Fibroblast of upper back skin (primary cell): ENCODE data around the gene BDNF.

Experiments
- DNase-seq: peaks from one replicate; pipeline ENCODE4 v3.0.0-alpha.2; 2013

The BDNF gene

DNA sequence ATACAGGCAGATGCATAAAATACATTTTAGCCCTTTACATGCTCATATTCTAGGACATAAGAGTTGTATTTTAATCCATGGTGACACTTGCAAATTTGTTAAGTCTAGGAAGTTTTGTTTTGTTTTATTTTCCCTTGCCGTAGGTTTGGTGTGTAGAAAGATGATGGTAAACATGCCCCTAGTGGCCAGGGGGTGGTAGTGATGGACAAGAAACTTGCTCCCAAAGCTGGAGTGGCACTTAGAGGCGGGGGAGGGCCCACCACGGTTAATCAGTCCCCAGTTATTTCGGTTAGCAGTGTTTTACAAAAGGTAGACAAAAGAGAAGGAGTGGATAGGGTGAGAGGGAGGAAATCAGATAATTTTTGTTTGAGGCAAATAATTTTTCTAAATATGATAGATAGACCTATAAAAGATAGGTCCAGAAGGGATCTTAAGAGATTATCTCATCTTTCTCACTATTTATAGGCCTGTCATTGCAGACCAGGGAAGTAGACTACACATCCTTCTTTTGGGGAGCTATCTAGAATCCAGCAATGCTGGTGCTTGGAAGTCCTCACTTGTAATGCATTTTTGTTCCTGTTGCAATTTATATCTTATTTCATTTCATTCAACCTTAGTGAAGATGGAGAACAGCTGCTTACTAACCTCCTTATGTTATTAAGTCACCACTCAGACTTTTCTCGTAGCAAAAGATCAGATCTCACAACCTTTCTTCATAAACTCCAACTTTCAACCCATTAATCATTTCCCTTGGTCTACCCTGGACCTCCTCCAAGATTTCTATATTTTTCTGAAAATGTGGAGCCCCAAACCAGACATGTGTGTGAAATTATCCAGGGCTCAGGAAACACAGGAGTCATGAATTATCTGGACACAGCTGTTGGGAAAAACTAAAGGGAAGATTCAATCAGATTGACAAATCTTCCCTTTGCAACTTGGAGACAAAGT, 5.9 kb upstream of the BDNF start:
- peak; percentile 96 for DNase-seq

GRCh38 chr11:27703481-27703880, 3.2 kb upstream of the BDNF start:
- DNase-seq: peak; percentile 89

- DNase-seq: no peak
Measured at GRCh38 chr11:27702811-27703210, 2.6 kb upstream of the BDNF start.

GRCh38 chr11:27701355-27702105, 1.3 kb upstream of the BDNF start:
- DNase-seq: peak; percentile 81

DNA sequence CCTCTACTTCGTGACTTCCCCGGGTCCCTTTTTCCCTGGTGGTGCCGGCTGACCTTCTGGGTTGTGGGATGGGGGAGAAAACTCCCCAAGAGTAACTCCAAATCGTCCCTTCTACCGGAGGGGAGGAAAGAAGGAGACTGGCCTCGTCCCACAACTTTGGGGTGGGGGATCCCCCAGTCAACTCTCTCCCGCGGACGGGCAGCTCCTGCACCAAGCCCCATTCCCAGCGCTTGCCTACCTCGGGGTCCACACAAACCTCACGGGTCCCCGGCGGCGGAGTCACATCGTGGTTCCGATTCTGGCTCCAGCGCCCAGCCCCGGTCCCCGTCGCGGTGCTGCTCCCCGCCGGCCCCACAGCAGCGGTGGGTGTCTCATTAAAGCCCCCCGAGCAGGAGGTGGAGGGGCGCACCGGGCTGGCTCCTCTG, 317 bp downstream of the BDNF start:
- no peak for DNase-seq

DNA sequence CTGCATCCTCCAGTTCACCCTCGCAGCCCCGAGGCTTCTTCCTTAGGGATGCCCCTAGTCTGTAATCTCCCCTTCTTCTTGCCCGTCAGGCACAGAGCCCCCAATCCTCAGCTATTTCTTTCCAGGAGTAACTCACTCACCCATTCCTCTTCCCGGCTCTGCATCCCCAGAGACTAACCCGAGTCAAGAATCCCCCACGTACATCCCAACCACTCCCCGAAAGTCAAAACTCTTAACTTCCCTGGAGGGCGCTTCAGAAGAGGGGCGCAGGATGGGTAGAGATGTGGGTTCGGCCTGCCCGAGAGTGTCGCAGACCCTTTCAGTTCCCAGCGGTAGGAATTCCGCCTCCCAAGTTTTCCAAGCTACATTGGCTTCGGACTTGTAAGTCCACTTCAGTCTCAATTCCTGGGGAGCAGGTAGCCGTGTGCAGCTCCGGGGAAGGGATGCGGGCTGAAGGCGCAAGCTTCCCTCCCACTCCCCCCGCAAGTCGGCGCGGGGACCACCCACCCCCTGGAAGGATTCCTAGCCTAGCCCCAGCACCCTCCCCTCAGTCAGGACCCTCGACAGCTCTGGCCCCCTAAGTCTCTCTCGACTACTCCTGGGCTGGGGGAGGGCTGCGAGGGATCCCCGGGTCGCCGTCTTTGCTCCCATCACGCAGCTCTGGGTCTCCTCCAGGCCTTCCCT, 871 bp downstream of the BDNF start:
- DNase-seq: peak; percentile 46

GRCh38 chr11:27698872-27699241, 1.4 kb downstream of the BDNF start:
- peak; percentile 93 for DNase-seq

- DNase-seq: no peak
Measured at GRCh38 chr11:27697679-27698275, 2.5 kb downstream of the BDNF start.

DNA sequence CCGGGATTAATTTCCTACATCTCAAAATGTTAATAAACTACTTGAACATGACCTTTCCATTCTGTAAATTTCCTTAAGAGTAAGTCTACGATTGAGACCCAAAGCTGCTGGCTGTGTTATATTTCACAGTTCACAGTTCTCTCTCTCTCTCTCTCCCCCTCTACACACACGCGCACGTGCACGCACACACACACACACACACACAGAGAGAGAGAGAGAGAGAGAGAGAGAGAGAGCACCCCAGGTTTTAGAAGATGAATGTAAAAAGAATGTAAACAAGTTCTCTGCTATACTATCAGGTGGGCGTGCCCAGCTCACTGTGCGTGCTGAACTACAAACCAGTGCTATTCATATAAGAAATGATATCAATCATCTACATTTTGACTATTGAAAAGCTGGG, 3.3 kb downstream of the BDNF start:
- peak; percentile 60 for DNase-seq

- DNase-seq: peak; percentile 80
Measured at GRCh38 chr11:27696115-27696514, 4.1 kb downstream of the BDNF start.

DNA sequence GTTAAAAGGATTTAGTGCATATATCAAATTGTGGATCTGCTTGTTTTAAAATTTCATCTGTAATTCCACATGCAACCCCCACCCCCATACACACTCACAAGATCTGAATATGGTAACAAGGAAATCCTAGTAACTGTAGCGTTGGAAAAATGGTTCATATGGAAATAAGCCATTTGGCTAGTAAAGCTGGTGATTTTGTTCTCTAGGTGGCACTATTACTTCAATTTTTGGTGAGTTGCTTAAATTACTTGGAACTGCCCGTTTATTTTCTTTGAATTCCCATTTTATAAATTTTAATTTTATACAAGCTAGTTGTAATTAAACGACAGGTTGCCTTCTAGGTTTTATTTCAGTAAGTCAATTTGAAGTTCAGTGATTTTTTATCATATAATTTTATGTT, 5.3 kb downstream of the BDNF start:
- DNase-seq: no peak

DNA sequence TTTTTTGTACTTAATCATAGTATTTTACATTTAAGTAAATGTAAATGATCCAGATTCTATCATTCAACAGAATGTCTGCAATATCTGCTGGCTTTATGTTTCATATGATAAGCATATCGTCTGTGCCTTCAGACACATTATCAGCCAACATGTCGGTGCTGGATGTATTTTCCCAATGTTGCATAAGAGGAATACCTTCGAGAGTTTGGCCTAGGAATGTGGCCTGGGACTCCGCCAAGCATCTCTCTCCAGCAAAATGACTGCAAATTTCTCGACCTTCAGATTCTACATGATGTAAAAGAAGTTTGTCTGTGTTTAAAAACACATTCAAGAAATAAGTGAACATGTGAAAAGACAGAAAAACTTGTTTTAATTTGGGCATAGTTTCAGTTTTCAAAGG, 6.9 kb downstream of the BDNF start:
- DNase-seq: peak; percentile 82

DNA sequence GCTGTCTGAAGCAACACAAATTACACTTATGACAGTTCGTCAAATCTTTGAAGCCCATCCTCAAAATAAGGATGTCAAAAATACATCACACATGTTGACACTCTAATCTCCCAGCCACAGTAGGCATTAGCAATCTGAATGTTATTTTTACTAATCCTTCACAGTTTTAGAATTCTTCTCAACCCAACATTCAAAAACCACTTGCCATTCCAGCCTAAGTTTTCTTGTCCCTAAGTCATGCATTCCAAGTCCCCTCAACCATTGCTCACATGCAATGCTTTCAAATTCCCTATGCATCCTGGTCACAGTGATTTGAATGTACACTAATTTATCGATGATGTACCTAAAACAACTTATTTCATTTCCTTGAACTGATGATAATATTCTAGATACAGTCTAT, 7.5 kb downstream of the BDNF start:
- no peak for DNase-seq

- no peak for DNase-seq
Measured at GRCh38 chr11:27688076-27688475, 12.2 kb downstream of the BDNF start.

- DNase-seq: no peak
Measured at GRCh38 chr11:27681664-27682063, 18.6 kb downstream of the BDNF start.

DNA sequence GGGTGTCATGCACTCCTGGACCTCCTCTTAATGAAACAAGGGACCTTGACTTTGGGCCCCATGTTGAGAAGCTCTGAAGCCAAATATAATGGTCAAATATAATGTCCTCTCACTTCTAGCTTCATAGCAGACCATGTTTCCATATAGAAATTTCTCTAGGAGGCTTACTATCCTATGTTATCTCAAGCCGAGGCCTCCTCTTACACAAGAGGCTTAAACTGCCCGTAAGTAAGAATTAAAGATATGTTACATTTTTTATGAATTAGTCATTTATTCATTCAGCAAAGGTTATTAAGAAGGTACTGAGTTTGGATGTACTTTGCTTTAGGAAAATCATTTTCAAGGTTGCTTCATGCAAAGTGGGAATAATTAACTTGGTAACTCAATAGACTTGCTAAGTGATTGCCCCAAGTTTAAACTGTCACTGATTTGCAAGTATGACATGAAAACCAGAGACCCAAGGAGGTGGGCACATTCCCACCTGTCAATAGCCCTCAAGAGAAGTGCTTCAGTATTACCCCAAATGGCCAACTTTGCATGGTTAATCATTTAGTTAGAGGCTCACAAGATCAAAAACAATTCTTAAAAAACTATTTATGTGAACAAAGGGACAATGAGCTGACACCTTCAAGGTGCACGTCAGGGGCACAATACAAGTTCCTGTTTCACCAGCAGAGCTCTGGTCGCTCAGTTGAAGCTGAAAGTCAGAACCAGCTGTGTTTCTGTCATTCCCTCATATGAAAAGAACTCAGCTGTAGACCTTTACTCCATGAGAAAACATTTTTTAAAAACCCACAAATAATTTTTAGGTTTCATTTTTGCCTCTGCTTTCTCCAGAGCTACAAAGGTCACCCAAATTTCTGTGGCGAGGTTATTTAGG, 20.9 kb downstream of the BDNF start:
- DNase-seq: no peak

DNA sequence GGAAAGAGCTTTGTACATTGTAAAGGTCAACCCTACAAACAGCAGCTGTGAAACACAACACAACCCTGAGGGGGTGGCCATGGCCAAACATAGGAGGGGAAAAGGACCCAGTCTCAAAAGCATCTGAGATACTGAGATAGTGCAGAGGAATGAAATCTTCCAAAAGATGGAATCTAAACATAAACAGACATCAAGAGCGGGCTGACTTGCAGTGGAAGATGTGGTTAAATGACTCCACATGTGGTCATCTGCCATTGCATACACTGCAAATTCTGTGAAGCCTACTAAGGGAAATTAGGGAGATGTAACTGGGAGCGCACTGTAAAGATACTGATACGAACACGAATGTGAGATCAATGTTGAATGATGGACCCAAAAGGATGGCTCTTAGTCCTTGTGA, 22.0 kb downstream of the BDNF start:
- DNase-seq: peak; percentile 47

DNA sequence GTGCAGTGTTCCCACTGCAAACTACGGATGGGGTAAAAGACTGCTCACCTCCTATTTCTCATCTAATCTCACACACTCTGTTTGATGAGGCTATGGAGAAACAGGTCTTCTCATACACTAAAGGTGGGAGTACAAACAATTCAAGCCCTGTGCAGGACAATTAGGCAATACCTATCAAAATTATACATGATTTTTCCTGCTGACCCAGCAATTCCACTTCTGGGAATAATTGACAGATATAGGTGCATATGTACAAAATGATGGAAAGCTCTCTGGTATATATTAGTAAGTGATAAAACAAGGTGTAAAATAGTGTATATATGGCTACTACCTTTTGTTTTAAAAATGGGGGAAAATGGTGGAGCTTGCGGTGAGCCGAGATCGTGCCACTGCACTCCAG, 23.1 kb downstream of the BDNF start:
- no peak for DNase-seq

- DNase-seq: no peak
Measured at GRCh38 chr11:27673979-27674663, 26.1 kb downstream of the BDNF start.

- DNase-seq: no peak
Measured at GRCh38 chr11:27672836-27673464, 27.3 kb downstream of the BDNF start.
